ENCODE measurements around the gene SCN4A.
"Not testable (repeated sequence)": the region's sequence is repeated elsewhere in the genome, so short reads cannot be mapped to it uniquely, and the experiment has no call there.

GRCh38 chr17:63917206-63917605 lies 55.5 kb downstream of the SCN4A start:
- not testable (repeated sequence) for TF ChIP-seq CTCF (conservative IDR thresholded peaks at IDR 0.05; ENCODE audit: low read depth, low read length); EZH2phosphoT487 (IDR thresholded peaks at IDR 0.05; ENCODE audit: borderline replicate concordance, low read length)

Data from PC-3 (cell line).